Peyer's patch (tissue), 4 donors: Measurements from ENCODE around the gene SRPRA. TPM values are rescaled to one million over a fixed set of nuclear protein-coding genes. Genes with fewer than 3 reads are reported as not detected.

ENCODE experiments used
- DNase-seq, 3 donors: peaks; one replicate each; pipeline ENCODE4 v3.0.0-alpha.2; 2017 to 2019
- H3K27ac ChIP-seq, 4 donors: fragments of 200-600 bp; sonication (generic); one replicate each; pipeline ENCODE4 v1.5.1; 2016 to 2019
- H3K27me3 ChIP-seq, 2 donors: fragments of 200-600 bp; sonication (generic); one replicate each; pipeline ENCODE4 v1.5.1; 2019
- H3K36me3 ChIP-seq, 3 donors: fragments of 200-600 bp; sonication (generic); one replicate each; pipeline ENCODE4 v1.5.1; 2016 to 2019
- H3K4me1 ChIP-seq, 4 donors: fragments of 200-600 bp; sonication (generic); one replicate each; pipeline ENCODE4 v1.5.1; 2016 to 2019
- H3K4me3 ChIP-seq, 4 donors: fragments of 200-600 bp; sonication (generic); 1 replicate in 3 of 4; 2 replicates in 1 of 4; pipeline ENCODE4 v1.5.1; 2016 to 2019; ENCODE audit warnings: mild to moderate bottlenecking in 1 of 4
- H3K9me3 ChIP-seq, 4 donors: fragments of 200-600 bp; sonication (generic); one replicate each; pipeline ENCODE4 v1.5.1; 2016 to 2019; ENCODE audit warnings: mild to moderate bottlenecking in 1 of 4
- POLR2A ChIP-seq, 2 donors: fragments of 450-650 bp; IDR thresholded peaks; one replicate each; pipeline ENCODE4 v1.5.1; 2017; ENCODE audit warnings: antibody characterized with exemption in 2 of 2, mild to moderate bottlenecking in 2 of 2, moderate library complexity in 2 of 2
- total RNA-seq, 4 donors: library from RNA; depleted of rRNA; stranded (reverse); fragments of >200 nt; gene quantifications; one replicate each; pipeline ENCODE4 v1.1.0, GENCODE V29; 2016
- TF ChIP-seq, protein P1 (sequence below), 6 experiments: fragments of 450-650 bp in 4 of 6; fragments of 200-600 bp in 2 of 6; sonication (generic) in 1 of 6; IDR thresholded peaks; one replicate each; pipeline ENCODE4 v1.5.1; 2017 to 2019; ENCODE audit warnings: antibody characterized with exemption in 6 of 6, mild to moderate bottlenecking in 3 of 6, moderate library complexity in 1 of 6

The SRPRA gene
- total RNA-seq, 4 donors from 2014 or later, result 82.9 to 109 (median 97.9) TPM

GRCh38 chr11:126282361-126282735 lies 13.7 kb upstream of the SRPRA start:
- TF ChIP-seq, protein P1, sequence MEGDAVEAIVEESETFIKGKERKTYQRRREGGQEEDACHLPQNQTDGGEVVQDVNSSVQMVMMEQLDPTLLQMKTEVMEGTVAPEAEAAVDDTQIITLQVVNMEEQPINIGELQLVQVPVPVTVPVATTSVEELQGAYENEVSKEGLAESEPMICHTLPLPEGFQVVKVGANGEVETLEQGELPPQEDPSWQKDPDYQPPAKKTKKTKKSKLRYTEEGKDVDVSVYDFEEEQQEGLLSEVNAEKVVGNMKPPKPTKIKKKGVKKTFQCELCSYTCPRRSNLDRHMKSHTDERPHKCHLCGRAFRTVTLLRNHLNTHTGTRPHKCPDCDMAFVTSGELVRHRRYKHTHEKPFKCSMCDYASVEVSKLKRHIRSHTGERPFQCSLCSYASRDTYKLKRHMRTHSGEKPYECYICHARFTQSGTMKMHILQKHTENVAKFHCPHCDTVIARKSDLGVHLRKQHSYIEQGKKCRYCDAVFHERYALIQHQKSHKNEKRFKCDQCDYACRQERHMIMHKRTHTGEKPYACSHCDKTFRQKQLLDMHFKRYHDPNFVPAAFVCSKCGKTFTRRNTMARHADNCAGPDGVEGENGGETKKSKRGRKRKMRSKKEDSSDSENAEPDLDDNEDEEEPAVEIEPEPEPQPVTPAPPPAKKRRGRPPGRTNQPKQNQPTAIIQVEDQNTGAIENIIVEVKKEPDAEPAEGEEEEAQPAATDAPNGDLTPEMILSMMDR (IDR thresholded peaks at IDR 0.05), result peak in 1 of 6 experiments; percentile 3
- TF ChIP-seq POLR2A (IDR thresholded peaks at IDR 0.05), result no peak
- peak overlapping the region; percentile 86 to 99 (median 92) for H3K27ac ChIP-seq
- no peaks in the 10 kb centered on the region for H3K27me3 ChIP-seq
- peaks cover 0 to 9% (median 0%) of the 10 kb centered on the region in 3 donors for H3K36me3 ChIP-seq
- DNase-seq, result peak; percentile 44 to 65 (median 57)
- H3K4me3 ChIP-seq, result peak overlapping the region; percentile 66 to 89 (median 76)
- H3K4me1 ChIP-seq, result peaks cover 0 to 22% (median 6%) of the 10 kb centered on the region in 4 donors
- no peaks in the 10 kb centered on the region for H3K9me3 ChIP-seq

DNA sequence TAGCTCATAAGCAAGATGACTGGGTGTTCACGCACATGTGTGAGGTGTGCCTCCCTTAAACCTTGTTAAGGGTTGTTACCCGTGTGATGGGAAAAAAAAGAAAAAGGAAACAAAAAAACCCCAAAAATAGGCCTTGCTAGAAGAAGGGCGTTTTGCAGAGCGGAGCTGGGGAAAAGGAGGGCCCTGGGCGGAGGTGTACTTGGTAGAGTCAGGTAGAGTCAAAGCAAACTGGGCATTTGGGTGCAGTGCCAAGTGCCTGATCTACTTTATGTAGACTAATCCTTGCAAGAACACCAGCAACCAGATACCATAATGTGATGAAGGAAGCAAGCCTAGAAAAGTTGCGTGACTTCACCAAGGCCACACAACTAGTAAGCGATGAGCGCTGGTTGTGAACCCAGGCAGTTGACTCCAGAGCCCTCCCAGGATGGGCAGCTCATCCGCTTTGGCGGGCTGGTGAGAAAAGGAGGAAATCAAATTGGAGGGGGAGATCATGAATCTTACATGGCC lies 13.0 kb upstream of the SRPRA start:
- H3K27ac ChIP-seq, result peak overlapping the region in 3 of 4 donors; percentile 86 to 99 (median 96)
- no peak overlapping the region for H3K4me3 ChIP-seq
- no peaks in the 10 kb centered on the region for H3K27me3 ChIP-seq
- H3K36me3 ChIP-seq, result peaks cover 0 to 12% (median 0%) of the 10 kb centered on the region in 3 donors
- H3K4me1 ChIP-seq, result peaks cover 0 to 22% (median 6%) of the 10 kb centered on the region in 4 donors
- TF ChIP-seq, protein P1 (IDR thresholded peaks at IDR 0.05), result no peak
- no peak for TF ChIP-seq POLR2A (IDR thresholded peaks at IDR 0.05)
- DNase-seq, result peak in 1 of 3 donors; percentile 35
- H3K9me3 ChIP-seq, result no peaks in the 10 kb centered on the region

DNA sequence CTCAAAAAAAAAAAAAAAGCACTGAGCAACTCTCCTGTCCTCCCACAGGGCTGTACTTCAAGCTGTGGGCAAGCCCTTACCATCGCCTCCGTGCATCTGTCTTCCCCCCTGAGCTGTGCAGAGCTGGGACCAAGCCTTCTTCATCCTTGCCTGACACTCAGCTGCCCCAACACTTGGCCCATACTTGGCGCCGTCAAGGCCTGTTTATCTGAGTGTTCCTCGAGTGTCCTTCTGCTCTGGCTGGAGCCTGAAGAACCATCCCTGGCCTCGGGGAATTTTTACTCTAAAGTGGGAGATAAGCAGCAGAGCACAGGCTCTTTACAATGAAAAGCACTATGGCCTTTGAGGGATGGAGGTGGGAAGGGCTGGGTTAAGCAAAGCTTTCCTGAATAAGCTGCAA lies 12.6 kb upstream of the SRPRA start:
- Histone ChIP-seq H3K4me3 (no peak overlapping the region), H3K36me3 (peaks cover 0 to 14% (median 0%) of the 10 kb centered on the region in 3 donors), H3K9me3 (no peaks in the 10 kb centered on the region), H3K27me3 (no peaks in the 10 kb centered on the region), H3K27ac (no peak overlapping the region), H3K4me1 (peaks cover 0 to 22% (median 6%) of the 10 kb centered on the region in 4 donors)
- no peak for DNase-seq
- TF ChIP-seq, protein P1 (IDR thresholded peaks at IDR 0.05), result no peak
- no peak for TF ChIP-seq POLR2A (IDR thresholded peaks at IDR 0.05)

GRCh38 chr11:126280595-126280994 lies 11.9 kb upstream of the SRPRA start:
- Histone ChIP-seq H3K4me3 (no peak overlapping the region), H3K36me3 (peaks cover 0 to 19% (median 0%) of the 10 kb centered on the region in 3 donors), H3K4me1 (peaks cover 0 to 22% (median 6%) of the 10 kb centered on the region in 4 donors), H3K27ac (no peak overlapping the region), H3K9me3 (no peaks in the 10 kb centered on the region), H3K27me3 (no peaks in the 10 kb centered on the region)
- no peak for TF ChIP-seq POLR2A (IDR thresholded peaks at IDR 0.05)
- TF ChIP-seq, protein P1 (IDR thresholded peaks at IDR 0.05), result no peak
- peak in 1 of 3 donors; percentile 46 for DNase-seq

DNA sequence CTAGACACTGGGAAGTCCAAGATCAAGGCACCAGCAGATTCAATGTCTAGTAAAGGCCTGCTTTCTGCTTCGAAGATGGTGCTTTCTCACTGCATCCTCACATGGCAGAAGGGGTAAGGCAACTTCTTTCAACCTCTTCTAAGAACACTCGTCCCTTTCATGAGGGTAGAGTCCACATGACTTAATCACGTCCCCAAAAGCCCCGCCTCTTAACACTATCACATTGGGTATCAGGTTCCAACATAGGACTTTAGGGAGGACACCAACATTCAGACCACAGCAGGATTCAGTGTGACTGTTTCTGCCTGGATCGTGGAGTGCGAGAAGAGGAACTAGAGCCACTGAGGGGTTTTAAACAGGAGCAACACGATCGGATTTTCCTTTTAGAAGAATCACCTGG lies 10.5 kb upstream of the SRPRA start:
- DNase-seq, result no peak

More for the DNA sequence above, 10.5 kb upstream of the SRPRA start:
- Histone ChIP-seq H3K4me3 (no peak overlapping the region), H3K27me3 (no peaks in the 10 kb centered on the region), H3K9me3 (no peaks in the 10 kb centered on the region), H3K27ac (no peak overlapping the region), H3K36me3 (peaks cover 0 to 24% (median 0%) of the 10 kb centered on the region in 3 donors), H3K4me1 (peaks cover 0 to 14% (median 2%) of the 10 kb centered on the region in 4 donors)
- TF ChIP-seq, protein P1 (IDR thresholded peaks at IDR 0.05), result no peak
- no peak for TF ChIP-seq POLR2A (IDR thresholded peaks at IDR 0.05)
